GM12873 (cell line): Measurements from ENCODE around the gene SLC27A1.

ENCODE experiments used
- CTCF ChIP-seq: IDR thresholded peaks from 2 replicates; pipeline ENCODE4 v1.5.1; 2012; ENCODE audit warnings: low read depth, mild to moderate bottlenecking, moderate library complexity, low read length, control low read depth; ENCODE audit not compliant: insufficient read depth; ENCODE audit errors: missing control alignments

SLC27A1 gene

GRCh38 chr19:17471410-17472125 lies 1.2 kb downstream of the SLC27A1 start:
- no peak for TF ChIP-seq CTCF

DNA sequence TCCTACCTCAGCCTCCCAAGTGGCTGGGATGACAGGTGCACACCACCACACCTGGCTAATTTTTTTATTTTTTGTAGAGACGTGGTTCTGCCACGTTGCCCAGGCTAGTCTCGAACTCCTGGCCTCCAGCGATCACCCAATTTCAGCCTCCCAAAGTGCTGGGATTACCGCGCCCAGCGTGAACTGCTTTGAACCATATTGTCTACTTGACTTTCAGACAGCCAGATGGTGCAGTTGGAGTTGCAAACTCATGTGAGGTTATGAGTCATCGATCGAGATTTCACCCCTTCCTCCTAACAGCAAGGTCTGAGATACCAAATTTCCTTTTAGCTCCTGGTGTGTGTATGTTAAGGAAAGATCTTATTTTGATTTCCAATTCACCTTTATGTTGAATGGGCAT lies 2.7 kb downstream of the SLC27A1 start:
- no peak for TF ChIP-seq CTCF

- no peak for TF ChIP-seq CTCF
Measured at GRCh38 chr19:17475541-17476115, 5.3 kb downstream of the SLC27A1 start.

- no peak for TF ChIP-seq CTCF
Measured at GRCh38 chr19:17479325-17479791, 9.0 kb downstream of the SLC27A1 start.

DNA sequence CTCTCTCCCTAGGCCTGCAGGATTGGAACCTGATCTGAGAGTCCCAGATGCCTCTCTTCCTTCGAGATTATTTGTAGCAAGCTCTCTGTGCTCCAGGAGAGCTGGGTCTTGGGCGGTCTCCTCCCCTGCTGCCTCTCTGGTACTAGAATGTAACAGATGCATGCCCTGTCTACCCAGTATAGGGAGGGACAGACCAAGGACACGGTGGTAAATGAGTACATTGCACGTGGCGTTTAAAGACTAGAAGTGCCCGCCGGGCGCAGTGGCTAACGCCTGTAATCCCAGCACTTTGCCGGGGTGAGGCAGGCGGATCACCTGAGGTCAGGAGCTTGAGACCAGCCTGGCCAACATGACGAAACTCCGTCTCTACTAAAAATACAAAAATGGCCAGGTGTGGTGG lies 11.7 kb downstream of the SLC27A1 start:
- TF ChIP-seq CTCF = no peak

- no peak for TF ChIP-seq CTCF
Measured at GRCh38 chr19:17482877-17483604, 12.7 kb downstream of the SLC27A1 start.

- TF ChIP-seq CTCF = no peak
Measured at GRCh38 chr19:17483605-17484002, 13.3 kb downstream of the SLC27A1 start.
